ENCODE measurements around the gene SLC6A9.

Gene SLC6A9

DNA sequence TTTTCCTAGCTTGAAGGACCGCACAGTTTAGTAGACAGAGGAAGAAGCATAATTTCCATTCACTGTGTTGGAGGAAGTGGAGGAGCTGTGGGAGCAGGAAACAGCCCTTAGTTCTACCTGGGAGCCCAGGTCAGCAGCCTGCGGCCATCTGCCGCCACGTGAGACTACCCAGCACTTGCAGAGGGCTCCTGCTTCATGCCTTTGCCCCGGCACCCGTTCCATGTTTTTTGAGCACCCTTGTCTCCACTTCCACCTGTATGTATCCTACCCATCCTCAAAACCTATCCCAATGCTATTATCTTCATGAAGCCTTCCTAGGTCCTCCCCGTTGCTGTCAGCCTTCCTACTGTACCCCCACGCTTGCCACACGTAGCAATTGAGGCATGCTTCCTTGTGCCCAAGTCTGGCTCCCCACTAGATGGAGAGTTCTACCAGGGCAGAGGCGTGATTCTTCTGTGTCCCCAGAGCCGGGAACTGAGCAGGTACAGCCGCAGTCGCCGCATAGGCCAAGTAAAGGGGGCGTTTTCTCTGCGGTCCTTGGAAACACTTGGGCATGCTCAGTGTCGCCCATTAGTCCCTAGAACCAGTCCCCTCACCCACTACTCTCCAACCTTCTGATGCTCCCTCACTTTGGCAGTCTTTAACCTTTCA, 1.9 kb downstream of the SLC6A9 start:
- Histone ChIP-seq H3K4me1 (ENCODE audit: control insufficient read depth, insufficient read depth, low read depth, low read length) (peaks cover 23% of the 10 kb centered on the region), H3K27me3 (ENCODE audit: control insufficient read depth in 1 of 2, insufficient read depth in 1 of 2, low read length in 2 of 2) (no peaks in the 10 kb centered on the region)

GRCh38 chr1:44027320-44027719, 3.9 kb downstream of the SLC6A9 start:
- Histone ChIP-seq H3K23ac (ENCODE audit: low read length in 2 of 2) (no peak overlapping the region), H2AK5ac (ENCODE audit: low read length, severe bottlenecking) (no peak overlapping the region), H4K8ac (ENCODE audit: low read length) (no peak overlapping the region), H3K79me1 (replicated peaks; ENCODE audit: low read length, poor library complexity, severe bottlenecking) (no peaks in the 10 kb centered on the region), H3K4me2 (ENCODE audit: low read length, poor library complexity, severe bottlenecking) (no peak overlapping the region), H2BK15ac (ENCODE audit: low read depth, poor library complexity, severe bottlenecking) (no peak overlapping the region), H3K4me1 (ENCODE audit: control insufficient read depth, insufficient read depth, low read depth, low read length) (peaks cover 23% of the 10 kb centered on the region), H3K27ac (ENCODE audit: low read length, poor library complexity, severe bottlenecking) (no peak overlapping the region), H3K9ac (ENCODE audit: low read length) (no peak overlapping the region), H2BK5ac (ENCODE audit: low read depth, low read length, poor library complexity, severe bottlenecking) (no peak overlapping the region), H3K4me3 (ENCODE audit: insufficient read depth in 1 of 2, low read depth in 1 of 2, low read length in 2 of 2) (no peak overlapping the region), H3K9me3 (ENCODE audit: control insufficient read depth, low read length) (no peaks in the 10 kb centered on the region), H2BK120ac (ENCODE audit: low read depth, low read length) (no peak overlapping the region), H2AFZ (ENCODE audit: low read depth, low read length) (no peak overlapping the region), H4K91ac (ENCODE audit: low read length) (no peak overlapping the region), H3K14ac (ENCODE audit: low read length in 2 of 2) (no peak overlapping the region), H3K36me3 (ENCODE audit: control insufficient read depth in 1 of 2, insufficient read depth in 2 of 2, low read depth in 1 of 2, low read length in 2 of 2) (peaks cover 0 to 17% of the 10 kb centered on the region in 2 experiments), H3K4ac (ENCODE audit: low read depth in 1 of 2, low read length in 2 of 2) (no peak overlapping the region), H2BK12ac (ENCODE audit: low read length in 2 of 2) (no peak overlapping the region), H3K18ac (ENCODE audit: low read depth in 1 of 2, low read length in 2 of 2) (no peak overlapping the region), H3K27me3 (ENCODE audit: control insufficient read depth in 1 of 2, insufficient read depth in 1 of 2, low read length in 2 of 2) (no peaks in the 10 kb centered on the region)
- 91% methylated on average over 3 of the region's 3 CpGs for WGBS
- no peak for DNase-seq

More for the DNA sequence above, 1.9 kb downstream of the SLC6A9 start:
- peak overlapping the region; percentile 87 for H4K91ac ChIP-seq (ENCODE audit: low read length)
- no peaks in the 10 kb centered on the region for H3K9me3 ChIP-seq (ENCODE audit: control insufficient read depth, low read length)
- WGBS, result 40% methylated on average over 17 of the region's 17 CpGs
- H2AK5ac ChIP-seq (ENCODE audit: low read length, severe bottlenecking), result peak overlapping the region; percentile 26
- H3K4ac ChIP-seq (ENCODE audit: low read depth in 1 of 2, low read length in 2 of 2), result peak overlapping the region; percentile 17 to 40
- peak overlapping the region; percentile 18 to 29 for H2BK12ac ChIP-seq (ENCODE audit: low read length in 2 of 2)
- no peak overlapping the region for H3K23ac ChIP-seq (ENCODE audit: low read length in 2 of 2)
- H2AFZ ChIP-seq (ENCODE audit: low read depth, low read length), result peak overlapping the region; percentile 33
- H3K27ac ChIP-seq (ENCODE audit: low read length, poor library complexity, severe bottlenecking), result peak overlapping the region; percentile 49
- DNase-seq, result no peak
- no peak overlapping the region for H2BK120ac ChIP-seq (ENCODE audit: low read depth, low read length)
- H2BK5ac ChIP-seq (ENCODE audit: low read depth, low read length, poor library complexity, severe bottlenecking), result no peak overlapping the region
- H3K79me1 ChIP-seq (replicated peaks; ENCODE audit: low read length, poor library complexity, severe bottlenecking), result no peaks in the 10 kb centered on the region
- H3K4me3 ChIP-seq (ENCODE audit: insufficient read depth in 1 of 2, low read depth in 1 of 2, low read length in 2 of 2), result peak overlapping the region; percentile 81 to 85
- no peak overlapping the region for H2BK15ac ChIP-seq (ENCODE audit: low read depth, poor library complexity, severe bottlenecking)
- peaks cover 0 to 3% of the 10 kb centered on the region in 2 experiments for H3K36me3 ChIP-seq (ENCODE audit: control insufficient read depth in 1 of 2, insufficient read depth in 2 of 2, low read depth in 1 of 2, low read length in 2 of 2)
- peak overlapping the region; percentile 76 for H3K4me2 ChIP-seq (ENCODE audit: low read length, poor library complexity, severe bottlenecking)
- peak overlapping the region; percentile 37 to 54 for H3K18ac ChIP-seq (ENCODE audit: low read depth in 1 of 2, low read length in 2 of 2)
- peak overlapping the region; percentile 84 for H3K9ac ChIP-seq (ENCODE audit: low read length)
- H3K14ac ChIP-seq (ENCODE audit: low read length in 2 of 2), result no peak overlapping the region
- H4K8ac ChIP-seq (ENCODE audit: low read length), result peak overlapping the region; percentile 27

GRCh38 chr1:44025816-44026215, 5.4 kb downstream of the SLC6A9 start:
- no peaks in the 10 kb centered on the region for H3K9me3 ChIP-seq (ENCODE audit: control insufficient read depth, low read length)
- H3K27ac ChIP-seq (ENCODE audit: low read length, poor library complexity, severe bottlenecking), result no peak overlapping the region
- no peak overlapping the region for H4K91ac ChIP-seq (ENCODE audit: low read length)
- H2AK5ac ChIP-seq (ENCODE audit: low read length, severe bottlenecking), result no peak overlapping the region
- H2BK15ac ChIP-seq (ENCODE audit: low read depth, poor library complexity, severe bottlenecking), result no peak overlapping the region
- no peak overlapping the region for H3K9ac ChIP-seq (ENCODE audit: low read length)
- no peak overlapping the region for H4K8ac ChIP-seq (ENCODE audit: low read length)
- no peak overlapping the region for H2BK120ac ChIP-seq (ENCODE audit: low read depth, low read length)
- WGBS, result 86% methylated on average over 1 of the region's 3 CpGs
- no peak for DNase-seq
- no peak overlapping the region for H3K4me3 ChIP-seq (ENCODE audit: insufficient read depth in 1 of 2, low read depth in 1 of 2, low read length in 2 of 2)
- H2BK5ac ChIP-seq (ENCODE audit: low read depth, low read length, poor library complexity, severe bottlenecking), result no peak overlapping the region
- H2BK12ac ChIP-seq (ENCODE audit: low read length in 2 of 2), result no peak overlapping the region
- H3K4me1 ChIP-seq (ENCODE audit: control insufficient read depth, insufficient read depth, low read depth, low read length), result peaks cover 14% of the 10 kb centered on the region
- H3K4ac ChIP-seq (ENCODE audit: low read depth in 1 of 2, low read length in 2 of 2), result no peak overlapping the region
- H3K27me3 ChIP-seq (ENCODE audit: control insufficient read depth in 1 of 2, insufficient read depth in 1 of 2, low read length in 2 of 2), result no peaks in the 10 kb centered on the region
- H3K18ac ChIP-seq (ENCODE audit: low read depth in 1 of 2, low read length in 2 of 2), result no peak overlapping the region
- peaks cover 0 to 32% of the 10 kb centered on the region in 2 experiments for H3K36me3 ChIP-seq (ENCODE audit: control insufficient read depth in 1 of 2, insufficient read depth in 2 of 2, low read depth in 1 of 2, low read length in 2 of 2)
- H3K23ac ChIP-seq (ENCODE audit: low read length in 2 of 2), result no peak overlapping the region
- H3K14ac ChIP-seq (ENCODE audit: low read length in 2 of 2), result no peak overlapping the region
- H3K79me1 ChIP-seq (replicated peaks; ENCODE audit: low read length, poor library complexity, severe bottlenecking), result no peaks in the 10 kb centered on the region
- H2AFZ ChIP-seq (ENCODE audit: low read depth, low read length), result no peak overlapping the region
- no peak overlapping the region for H3K4me2 ChIP-seq (ENCODE audit: low read length, poor library complexity, severe bottlenecking)

DNA sequence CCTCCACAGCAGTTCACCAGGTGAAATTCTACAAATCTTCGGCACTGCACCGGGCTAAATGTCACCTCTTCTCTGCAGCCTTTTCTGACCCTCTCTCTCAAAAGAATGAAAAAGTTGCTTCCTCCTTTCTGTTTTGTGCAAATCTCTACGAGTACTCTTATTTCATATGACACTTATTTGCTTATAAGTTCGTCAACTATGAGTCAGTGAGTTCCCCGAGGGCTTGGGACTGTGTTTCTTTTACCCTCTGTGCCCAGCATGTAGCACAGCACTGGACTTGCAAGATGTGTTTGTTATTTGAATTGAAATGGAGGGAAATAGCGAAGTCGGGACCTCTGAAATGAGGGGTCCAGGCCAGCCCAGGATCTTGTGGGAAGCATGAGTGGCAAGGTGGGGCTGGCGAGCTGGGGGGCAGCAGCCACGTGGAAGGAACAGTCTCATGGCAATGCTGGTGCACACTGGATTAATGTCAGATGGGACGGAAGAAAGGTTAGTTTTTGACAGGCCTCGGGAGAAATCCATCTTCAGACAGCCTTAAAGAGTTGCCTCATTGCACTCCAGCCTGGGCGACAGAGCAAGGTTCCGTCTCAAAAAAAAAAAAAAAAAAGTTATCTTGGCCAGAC, 6.2 kb downstream of the SLC6A9 start:
- Histone ChIP-seq H3K18ac (ENCODE audit: low read depth in 1 of 2, low read length in 2 of 2) (no peak overlapping the region), H3K27ac (ENCODE audit: low read length, poor library complexity, severe bottlenecking) (no peak overlapping the region), H3K36me3 (ENCODE audit: control insufficient read depth in 1 of 2, insufficient read depth in 2 of 2, low read depth in 1 of 2, low read length in 2 of 2) (peaks cover 0 to 40% of the 10 kb centered on the region in 2 experiments), H2AK5ac (ENCODE audit: low read length, severe bottlenecking) (no peak overlapping the region), H3K4me2 (ENCODE audit: low read length, poor library complexity, severe bottlenecking) (no peak overlapping the region), H3K9me3 (ENCODE audit: control insufficient read depth, low read length) (no peaks in the 10 kb centered on the region), H2BK120ac (ENCODE audit: low read depth, low read length) (no peak overlapping the region), H4K8ac (ENCODE audit: low read length) (no peak overlapping the region), H3K9ac (ENCODE audit: low read length) (no peak overlapping the region), H2BK12ac (ENCODE audit: low read length in 2 of 2) (no peak overlapping the region), H3K4me1 (ENCODE audit: control insufficient read depth, insufficient read depth, low read depth, low read length) (peaks cover 14% of the 10 kb centered on the region), H4K91ac (ENCODE audit: low read length) (no peak overlapping the region), H2BK15ac (ENCODE audit: low read depth, poor library complexity, severe bottlenecking) (no peak overlapping the region), H3K14ac (ENCODE audit: low read length in 2 of 2) (no peak overlapping the region), H3K4me3 (ENCODE audit: insufficient read depth in 1 of 2, low read depth in 1 of 2, low read length in 2 of 2) (no peak overlapping the region), H2BK5ac (ENCODE audit: low read depth, low read length, poor library complexity, severe bottlenecking) (no peak overlapping the region), H3K23ac (ENCODE audit: low read length in 2 of 2) (no peak overlapping the region), H3K79me1 (replicated peaks; ENCODE audit: low read length, poor library complexity, severe bottlenecking) (no peaks in the 10 kb centered on the region), H3K27me3 (ENCODE audit: control insufficient read depth in 1 of 2, insufficient read depth in 1 of 2, low read length in 2 of 2) (no peaks in the 10 kb centered on the region), H2AFZ (ENCODE audit: low read depth, low read length) (no peak overlapping the region), H3K4ac (ENCODE audit: low read depth in 1 of 2, low read length in 2 of 2) (no peak overlapping the region)
- no peak for DNase-seq
- 89% methylated on average over 13 of the region's 13 CpGs for WGBS

All from mesenchymal stem cell (in vitro differentiated cells and primary cell).